Measurements from ENCODE around the gene NACA2.

DNA sequence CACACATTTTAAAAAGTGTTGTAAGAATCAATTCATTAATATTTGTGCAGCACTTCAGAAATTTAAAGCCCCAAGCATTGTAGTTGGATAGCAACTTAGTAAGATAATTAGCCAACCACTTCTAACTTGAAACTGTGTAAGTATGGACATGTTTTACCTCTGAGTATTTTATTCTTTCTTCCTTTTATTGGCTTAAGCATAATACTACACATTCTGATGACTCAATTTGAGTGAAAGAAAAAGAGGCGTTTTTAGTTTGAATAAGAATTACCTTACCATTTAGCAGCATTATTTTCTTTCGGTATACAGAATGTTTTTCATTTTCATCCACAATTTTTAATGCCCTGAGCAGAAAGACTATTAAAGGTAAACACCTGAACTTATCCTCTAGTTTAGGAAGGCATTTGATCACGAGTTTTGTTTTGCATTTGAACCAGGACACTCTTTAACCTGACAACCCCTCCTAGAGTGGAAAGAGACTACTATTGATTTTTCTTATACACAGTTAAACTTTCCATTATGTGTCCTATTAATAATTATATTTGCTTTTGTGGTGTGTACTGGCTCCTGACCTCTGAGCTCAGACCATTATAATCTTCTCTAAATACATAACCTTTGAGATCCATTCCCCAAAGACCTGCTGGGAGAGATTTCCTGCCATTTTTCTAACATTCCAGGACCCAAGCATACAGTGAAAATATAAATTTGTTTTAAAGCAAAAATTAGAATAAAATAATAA, 9.2 kb downstream of the NACA2 start:
- TF ChIP-seq, protein P1, sequence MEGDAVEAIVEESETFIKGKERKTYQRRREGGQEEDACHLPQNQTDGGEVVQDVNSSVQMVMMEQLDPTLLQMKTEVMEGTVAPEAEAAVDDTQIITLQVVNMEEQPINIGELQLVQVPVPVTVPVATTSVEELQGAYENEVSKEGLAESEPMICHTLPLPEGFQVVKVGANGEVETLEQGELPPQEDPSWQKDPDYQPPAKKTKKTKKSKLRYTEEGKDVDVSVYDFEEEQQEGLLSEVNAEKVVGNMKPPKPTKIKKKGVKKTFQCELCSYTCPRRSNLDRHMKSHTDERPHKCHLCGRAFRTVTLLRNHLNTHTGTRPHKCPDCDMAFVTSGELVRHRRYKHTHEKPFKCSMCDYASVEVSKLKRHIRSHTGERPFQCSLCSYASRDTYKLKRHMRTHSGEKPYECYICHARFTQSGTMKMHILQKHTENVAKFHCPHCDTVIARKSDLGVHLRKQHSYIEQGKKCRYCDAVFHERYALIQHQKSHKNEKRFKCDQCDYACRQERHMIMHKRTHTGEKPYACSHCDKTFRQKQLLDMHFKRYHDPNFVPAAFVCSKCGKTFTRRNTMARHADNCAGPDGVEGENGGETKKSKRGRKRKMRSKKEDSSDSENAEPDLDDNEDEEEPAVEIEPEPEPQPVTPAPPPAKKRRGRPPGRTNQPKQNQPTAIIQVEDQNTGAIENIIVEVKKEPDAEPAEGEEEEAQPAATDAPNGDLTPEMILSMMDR (IDR thresholded peaks at IDR 0.05): no peak
- TF ChIP-seq POLR2A (IDR thresholded peaks at IDR 0.05): no peak
